Duodenal mucosa (tissue), 2 donors: ENCODE measurements around the gene TEX12.
A peak's percentile ranks its signal among the peaks of the same experiment; 100 is the strongest.
"Not testable (repeated sequence)": the region's sequence is repeated elsewhere in the genome, so short reads cannot be mapped to it uniquely, and the experiment has no call there.

Experiments
- H3K27ac ChIP-seq: one replicate; pipeline ENCODE4 v1.7.0; 2013; ENCODE audit warnings: low read depth, low read length
- H3K27me3 ChIP-seq, 2 donors: one replicate each; pipeline ENCODE4 v1.7.0; 2013; ENCODE audit warnings: low read length in 2 of 2, control low read depth in 1 of 2; ENCODE audit not compliant: insufficient read depth in 2 of 2, control insufficient read depth in 1 of 2
- H3K36me3 ChIP-seq, 2 donors: one replicate each; pipeline ENCODE4 v1.7.0; 2013; ENCODE audit warnings: low read length in 2 of 2, control low read depth in 1 of 2; ENCODE audit not compliant: insufficient read depth in 2 of 2, control insufficient read depth in 1 of 2
- H3K4me1 ChIP-seq, 2 donors: one replicate each; pipeline ENCODE4 v1.7.0; 2013; ENCODE audit warnings: low read length in 2 of 2, control low read depth in 1 of 2; ENCODE audit not compliant: insufficient read depth in 2 of 2, control insufficient read depth in 1 of 2
- H3K4me3 ChIP-seq, 2 donors: one replicate each; pipeline ENCODE4 v1.7.0; 2013; ENCODE audit warnings: low read length in 2 of 2, low read depth in 1 of 2
- H3K9ac ChIP-seq, 2 donors: one replicate each; pipeline ENCODE4 v1.7.0; 2013; ENCODE audit warnings: low read length in 2 of 2, low read depth in 1 of 2
- H3K9me3 ChIP-seq, 2 donors: one replicate each; pipeline ENCODE4 v1.7.0; 2013; ENCODE audit warnings: low read length in 2 of 2, control low read depth in 1 of 2; ENCODE audit not compliant: control insufficient read depth in 1 of 2

TEX12 gene

GRCh38 chr11:112150517-112150916, 16.7 kb upstream of the TEX12 start:
- H3K9ac ChIP-seq: no peak overlapping the region
- H3K27ac ChIP-seq: no peak overlapping the region
- H3K4me3 ChIP-seq: no peak overlapping the region

GRCh38 chr11:112156153-112156955, 10.8 kb upstream of the TEX12 start:
- Histone ChIP-seq H3K4me3 (no peak overlapping the region), H3K27me3 (no peaks in the 10 kb centered on the region), H3K9me3 (no peaks in the 10 kb centered on the region), H3K9ac (no peak overlapping the region), H3K27ac (no peak overlapping the region), H3K36me3 (peaks cover 0 to 7% of the 10 kb centered on the region in 2 donors), H3K4me1 (peaks cover 5 to 10% of the 10 kb centered on the region in 2 donors)

More at GRCh38 chr11:112150517-112150916, 16.7 kb upstream of the TEX12 start:
- H3K36me3 ChIP-seq: peaks cover 3 to 7% of the 10 kb centered on the region in 2 donors
- H3K27me3 ChIP-seq: no peaks in the 10 kb centered on the region
- H3K4me1 ChIP-seq: no peaks in the 10 kb centered on the region
- no peaks in the 10 kb centered on the region for H3K9me3 ChIP-seq

GRCh38 chr11:112156956-112157766, 10.0 kb upstream of the TEX12 start:
- Histone ChIP-seq H3K36me3 (peaks cover 0 to 3% of the 10 kb centered on the region in 2 donors), H3K9me3 (no peaks in the 10 kb centered on the region), H3K27ac (no peak overlapping the region)

GRCh38 chr11:112159098-112160065, 7.8 kb upstream of the TEX12 start:
- Histone ChIP-seq H3K9ac (no peak overlapping the region), H3K27me3 (no peaks in the 10 kb centered on the region), H3K4me1 (peaks cover 5 to 23% of the 10 kb centered on the region in 2 donors), H3K4me3 (no peak overlapping the region), H3K27ac (no peak overlapping the region), H3K9me3 (no peaks in the 10 kb centered on the region), H3K36me3 (peaks cover 0 to 3% of the 10 kb centered on the region in 2 donors)

More at GRCh38 chr11:112156956-112157766, 10.0 kb upstream of the TEX12 start:
- Histone ChIP-seq H3K4me1 (peaks cover 5 to 15% of the 10 kb centered on the region in 2 donors), H3K4me3 (no peak overlapping the region), H3K9ac (no peak overlapping the region), H3K27me3 (no peaks in the 10 kb centered on the region)

- Histone ChIP-seq H3K27ac (no peak overlapping the region), H3K9ac (no peak overlapping the region), H3K9me3 (no peaks in the 10 kb centered on the region), H3K36me3 (no peaks in the 10 kb centered on the region), H3K4me1 (peaks cover 5 to 28% of the 10 kb centered on the region in 2 donors), H3K27me3 (no peaks in the 10 kb centered on the region), H3K4me3 (no peak overlapping the region)
These were observed 6.9 kb upstream of the TEX12 start for GRCh38 chr11:112160091-112160848.

GRCh38 chr11:112161012-112161411, 6.2 kb upstream of the TEX12 start:
- Histone ChIP-seq H3K27me3 (no peaks in the 10 kb centered on the region), H3K27ac (no peak overlapping the region), H3K4me1 (peaks cover 5 to 33% of the 10 kb centered on the region in 2 donors), H3K4me3 (no peak overlapping the region), H3K9me3 (no peaks in the 10 kb centered on the region), H3K36me3 (no peaks in the 10 kb centered on the region), H3K9ac (no peak overlapping the region)

GRCh38 chr11:112162200-112162599, 5.0 kb upstream of the TEX12 start:
- not testable (repeated sequence) for H3K27me3 ChIP-seq, H3K9me3 ChIP-seq

GRCh38 chr11:112162761-112163546, 4.2 kb upstream of the TEX12 start:
- peaks cover 4 to 32% of the 10 kb centered on the region in 2 donors for H3K4me1 ChIP-seq
- no peak overlapping the region for H3K27ac ChIP-seq
- peak overlapping the region; percentile 63 to 64 for H3K4me3 ChIP-seq
- H3K9ac ChIP-seq: no peak overlapping the region
- no peaks in the 10 kb centered on the region for H3K36me3 ChIP-seq
- H3K9me3 ChIP-seq: no peaks in the 10 kb centered on the region
- no peaks in the 10 kb centered on the region for H3K27me3 ChIP-seq

More at GRCh38 chr11:112162200-112162599, 5.0 kb upstream of the TEX12 start:
- not testable (repeated sequence) for H3K36me3 ChIP-seq, H3K9ac ChIP-seq, H3K27ac ChIP-seq
- Histone ChIP-seq H3K4me1 (peaks cover 4 to 37% of the 10 kb centered on the region in 2 donors), H3K4me3 (peak overlapping the region in 1 of 2 donors; percentile 63)
